ENCODE measurements around the gene SLC25A47. TPM values are rescaled to one million over a fixed set of nuclear protein-coding genes. Genes with fewer than 3 reads are reported as not detected.
A peak's percentile ranks its signal among the peaks of the same experiment; 100 is the strongest.
"Not testable (repeated sequence)": the region's sequence is repeated elsewhere in the genome, so short reads cannot be mapped to it uniquely, and the experiment has no call there.

SLC25A47 gene
- total RNA-seq, 1 experiment from 2014 or later = not detected

- no peak for ATAC-seq
Measured at GRCh38 chr14:100341301-100342031, 18.3 kb downstream of the SLC25A47 start.

GRCh38 chr14:100342195-100342594 is 19.1 kb downstream of the SLC25A47 start:
- H3K4me3 Mint-ChIP-seq = no peak overlapping the region
- TF ChIP-seq, protein P1, sequence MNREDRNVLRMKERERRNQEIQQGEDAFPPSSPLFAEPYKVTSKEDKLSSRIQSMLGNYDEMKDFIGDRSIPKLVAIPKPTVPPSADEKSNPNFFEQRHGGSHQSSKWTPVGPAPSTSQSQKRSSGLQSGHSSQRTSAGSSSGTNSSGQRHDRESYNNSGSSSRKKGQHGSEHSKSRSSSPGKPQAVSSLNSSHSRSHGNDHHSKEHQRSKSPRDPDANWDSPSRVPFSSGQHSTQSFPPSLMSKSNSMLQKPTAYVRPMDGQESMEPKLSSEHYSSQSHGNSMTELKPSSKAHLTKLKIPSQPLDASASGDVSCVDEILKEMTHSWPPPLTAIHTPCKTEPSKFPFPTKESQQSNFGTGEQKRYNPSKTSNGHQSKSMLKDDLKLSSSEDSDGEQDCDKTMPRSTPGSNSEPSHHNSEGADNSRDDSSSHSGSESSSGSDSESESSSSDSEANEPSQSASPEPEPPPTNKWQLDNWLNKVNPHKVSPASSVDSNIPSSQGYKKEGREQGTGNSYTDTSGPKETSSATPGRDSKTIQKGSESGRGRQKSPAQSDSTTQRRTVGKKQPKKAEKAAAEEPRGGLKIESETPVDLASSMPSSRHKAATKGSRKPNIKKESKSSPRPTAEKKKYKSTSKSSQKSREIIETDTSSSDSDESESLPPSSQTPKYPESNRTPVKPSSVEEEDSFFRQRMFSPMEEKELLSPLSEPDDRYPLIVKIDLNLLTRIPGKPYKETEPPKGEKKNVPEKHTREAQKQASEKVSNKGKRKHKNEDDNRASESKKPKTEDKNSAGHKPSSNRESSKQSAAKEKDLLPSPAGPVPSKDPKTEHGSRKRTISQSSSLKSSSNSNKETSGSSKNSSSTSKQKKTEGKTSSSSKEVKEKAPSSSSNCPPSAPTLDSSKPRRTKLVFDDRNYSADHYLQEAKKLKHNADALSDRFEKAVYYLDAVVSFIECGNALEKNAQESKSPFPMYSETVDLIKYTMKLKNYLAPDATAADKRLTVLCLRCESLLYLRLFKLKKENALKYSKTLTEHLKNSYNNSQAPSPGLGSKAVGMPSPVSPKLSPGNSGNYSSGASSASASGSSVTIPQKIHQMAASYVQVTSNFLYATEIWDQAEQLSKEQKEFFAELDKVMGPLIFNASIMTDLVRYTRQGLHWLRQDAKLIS (CRISPR knock-in tag; IDR thresholded peaks at IDR 0.05; ENCODE audit: borderline replicate concordance) = no peak
- TF ChIP-seq ATF2 (CRISPR knock-in tag; IDR thresholded peaks at IDR 0.05; ENCODE audit: borderline replicate concordance, low read depth) (no peak), CREM (CRISPR knock-in tag; IDR thresholded peaks at IDR 0.05) (no peak), ZNF671 (CRISPR knock-in tag; IDR thresholded peaks at IDR 0.05) (no peak), ZNF219 (CRISPR knock-in tag; IDR thresholded peaks at IDR 0.05; ENCODE audit: borderline replicate concordance) (no peak), SOX15 (CRISPR knock-in tag; IDR thresholded peaks at IDR 0.05) (no peak), OVOL2 (CRISPR knock-in tag; IDR thresholded peaks at IDR 0.05; ENCODE audit: borderline replicate concordance) (no peak)
- H3K36me3 Mint-ChIP-seq = peaks cover 54% of the 10 kb centered on the region
- no peak for DNase-seq (ENCODE audit: low spot score)
- no peak overlapping the region for H3K27ac Mint-ChIP-seq
- ChIA-PET CTCF (interaction anchor here (0.6 kb wide), 1 partner anchor 12 kb away, joined by 3 read pairs; no protein-coding TSS in a partner anchor), POLR2A (no interaction called here)
- no peaks in the 10 kb centered on the region; the same call in 1 of the 2 replicates for H3K27me3 Mint-ChIP-seq (ENCODE audit: low read depth)
- no peaks in the 10 kb centered on the region for H3K9me3 Mint-ChIP-seq
- H3K4me1 Mint-ChIP-seq = no peaks in the 10 kb centered on the region
- ATAC-seq = no peak

More at GRCh38 chr14:100341301-100342031, 18.3 kb downstream of the SLC25A47 start:
- no peaks in the 10 kb centered on the region for H3K4me1 Mint-ChIP-seq
- DNase-seq (ENCODE audit: low spot score) = no peak
- no peak for TF ChIP-seq CBFB (CRISPR knock-in tag; IDR thresholded peaks at IDR 0.05; ENCODE audit: low read depth)
- CTCF ChIA-PET = interaction anchor here (0.6 kb wide), 1 partner anchor 98 kb away, joined by 3 read pairs; no protein-coding TSS in a partner anchor
- H3K27me3 Mint-ChIP-seq (ENCODE audit: low read depth) = no peaks in the 10 kb centered on the region; the same call in 1 of the 2 replicates
- POLR2A ChIA-PET = interaction anchor here (0.6 kb wide), 1 partner anchor 21 kb away, joined by 3 read pairs; no protein-coding TSS in a partner anchor
- no peak overlapping the region for H3K4me3 Mint-ChIP-seq
- H3K9me3 Mint-ChIP-seq = no peaks in the 10 kb centered on the region
- H3K36me3 Mint-ChIP-seq = peaks cover 56% of the 10 kb centered on the region
- H3K27ac Mint-ChIP-seq = no peak overlapping the region

- H3K27ac Mint-ChIP-seq = peak overlapping the region; percentile 25; the same call in 1 of the 2 replicates
- ATAC-seq; H3K4me3 Mint-ChIP-seq; DNase-seq (ENCODE audit: low spot score); H3K9me3 Mint-ChIP-seq; H3K4me1 Mint-ChIP-seq; CTCF ChIA-PET; H3K27me3 Mint-ChIP-seq (ENCODE audit: low read depth); POLR2A ChIA-PET: not testable (repeated sequence)
- H3K36me3 Mint-ChIP-seq = peaks cover 52% of the 10 kb centered on the region
Measured at GRCh38 chr14:100342826-100343225, 19.7 kb downstream of the SLC25A47 start.

- ATAC-seq; H3K4me1 Mint-ChIP-seq; H3K27me3 Mint-ChIP-seq (ENCODE audit: low read depth); H3K27ac Mint-ChIP-seq; POLR2A ChIA-PET; H3K9me3 Mint-ChIP-seq; H3K4me3 Mint-ChIP-seq; DNase-seq (ENCODE audit: low spot score); CTCF ChIA-PET: not testable (repeated sequence)
- peaks cover 58% of the 10 kb centered on the region for H3K36me3 Mint-ChIP-seq
Measured at GRCh38 chr14:100344657-100345056, 21.5 kb downstream of the SLC25A47 start.

- H3K36me3 Mint-ChIP-seq = peaks cover 55% of the 10 kb centered on the region
- DNase-seq (ENCODE audit: low spot score) = no peak
- CTCF ChIA-PET = no interaction called here
- H3K27ac Mint-ChIP-seq = no peak overlapping the region
- H3K27me3 Mint-ChIP-seq (ENCODE audit: low read depth) = no peaks in the 10 kb centered on the region; the same call in 1 of the 2 replicates
- ATAC-seq = no peak
- POLR2A ChIA-PET = no interaction called here
- H3K9me3 Mint-ChIP-seq = no peaks in the 10 kb centered on the region
- H3K4me1 Mint-ChIP-seq = no peaks in the 10 kb centered on the region
- no peak overlapping the region for H3K4me3 Mint-ChIP-seq
- no peak for TF ChIP-seq KAT7 (CRISPR knock-in tag; IDR thresholded peaks at IDR 0.05; ENCODE audit: borderline replicate concordance)
- TF ChIP-seq JUN (CRISPR knock-in tag; IDR thresholded peaks at IDR 0.05) = no peak
- TF ChIP-seq, protein P2, sequence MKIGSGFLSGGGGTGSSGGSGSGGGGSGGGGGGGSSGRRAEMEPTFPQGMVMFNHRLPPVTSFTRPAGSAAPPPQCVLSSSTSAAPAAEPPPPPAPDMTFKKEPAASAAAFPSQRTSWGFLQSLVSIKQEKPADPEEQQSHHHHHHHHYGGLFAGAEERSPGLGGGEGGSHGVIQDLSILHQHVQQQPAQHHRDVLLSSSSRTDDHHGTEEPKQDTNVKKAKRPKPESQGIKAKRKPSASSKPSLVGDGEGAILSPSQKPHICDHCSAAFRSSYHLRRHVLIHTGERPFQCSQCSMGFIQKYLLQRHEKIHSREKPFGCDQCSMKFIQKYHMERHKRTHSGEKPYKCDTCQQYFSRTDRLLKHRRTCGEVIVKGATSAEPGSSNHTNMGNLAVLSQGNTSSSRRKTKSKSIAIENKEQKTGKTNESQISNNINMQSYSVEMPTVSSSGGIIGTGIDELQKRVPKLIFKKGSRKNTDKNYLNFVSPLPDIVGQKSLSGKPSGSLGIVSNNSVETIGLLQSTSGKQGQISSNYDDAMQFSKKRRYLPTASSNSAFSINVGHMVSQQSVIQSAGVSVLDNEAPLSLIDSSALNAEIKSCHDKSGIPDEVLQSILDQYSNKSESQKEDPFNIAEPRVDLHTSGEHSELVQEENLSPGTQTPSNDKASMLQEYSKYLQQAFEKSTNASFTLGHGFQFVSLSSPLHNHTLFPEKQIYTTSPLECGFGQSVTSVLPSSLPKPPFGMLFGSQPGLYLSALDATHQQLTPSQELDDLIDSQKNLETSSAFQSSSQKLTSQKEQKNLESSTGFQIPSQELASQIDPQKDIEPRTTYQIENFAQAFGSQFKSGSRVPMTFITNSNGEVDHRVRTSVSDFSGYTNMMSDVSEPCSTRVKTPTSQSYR (CRISPR knock-in tag; IDR thresholded peaks at IDR 0.05) = no peak
- no peak for TF ChIP-seq RORB (CRISPR knock-in tag; IDR thresholded peaks at IDR 0.05)
- TF ChIP-seq, protein P1 (CRISPR knock-in tag; IDR thresholded peaks at IDR 0.05; ENCODE audit: borderline replicate concordance) = no peak
Measured at GRCh38 chr14:100345711-100346110, 22.6 kb downstream of the SLC25A47 start.
